GM11168 (cell line): ENCODE data around the gene PDE12.

Experiments
- in situ Hi-C: fragments of 300-500 bp; cut with MboI; formaldehyde crosslinking; loops from one replicate; pipeline ENCODE4 v1.12.0; 2022; ENCODE audit warnings: low sequenced_read_pairs; ENCODE audit not compliant: unreplicated experiment

Gene PDE12

GRCh38 chr3:57555738-57556458, at the start of gene PDE12:
Gene PDE12 (plus strand): TSS chr3:57556274. CDS start chr3:57556380, 106 bp downstream.
- in situ Hi-C loops: no loop called here

- in situ Hi-C loops: no loop called here
Observed at GRCh38 chr3:57512166-57512565, 43.9 kb upstream of the PDE12 start.

GRCh38 chr3:57518276-57518915, 37.7 kb upstream of the PDE12 start:
- in situ Hi-C loops: no loop called here

- in situ Hi-C loops: no loop called here
Observed at GRCh38 chr3:57530071-57530608, 25.9 kb upstream of the PDE12 start.

GRCh38 chr3:57538465-57538864, 17.6 kb upstream of the PDE12 start:
- in situ Hi-C loops: no loop called here

GRCh38 chr3:57544181-57545125, 11.6 kb upstream of the PDE12 start, which contains the start of gene DNAH12:
Gene DNAH12 (minus strand): TSS chr3:57544344. CDS start chr3:57542870, 1,474 bp downstream.
- in situ Hi-C loops: no loop called here

- in situ Hi-C loops: no loop called here
Observed at GRCh38 chr3:57545636-57546268, 10.3 kb upstream of the PDE12 start.

GRCh38 chr3:57546616-57547015, 9.5 kb upstream of the PDE12 start:
- in situ Hi-C loops: no loop called here

GRCh38 chr3:57555306-57555705, 768 bp upstream of the PDE12 start:
- in situ Hi-C loops: no loop called here

- in situ Hi-C loops: no loop called here
Observed at GRCh38 chr3:57556459-57557084, 498 bp downstream of the PDE12 start.

GRCh38 chr3:57557085-57557537, 1.0 kb downstream of the PDE12 start:
- in situ Hi-C loops: no loop called here

- in situ Hi-C loops: no loop called here
Observed at GRCh38 chr3:57559526-57559925, 3.5 kb downstream of the PDE12 start.

- in situ Hi-C loops: no loop called here
Observed at GRCh38 chr3:57569859-57570450, 13.9 kb downstream of the PDE12 start.

- in situ Hi-C loops: no loop called here
Observed at GRCh38 chr3:57570878-57571277, 14.8 kb downstream of the PDE12 start.

GRCh38 chr3:57572096-57572495, 16.0 kb downstream of the PDE12 start:
- in situ Hi-C loops: no loop called here

- in situ Hi-C loops: no loop called here
Observed at GRCh38 chr3:57575966-57576626, 20.0 kb downstream of the PDE12 start.

- in situ Hi-C loops: no loop called here
Observed at GRCh38 chr3:57577801-57578200, 21.7 kb downstream of the PDE12 start.

GRCh38 chr3:57582474-57583168, 26.5 kb downstream of the PDE12 start:
- in situ Hi-C loops: no loop called here
